ENCODE data around the gene ZFP2.
A peak's percentile ranks its signal among the peaks of the same experiment; 100 is the strongest.
"Not testable (repeated sequence)": the region's sequence is repeated elsewhere in the genome, so short reads cannot be mapped to it uniquely, and the experiment has no call there.

Gene ZFP2

DNA sequence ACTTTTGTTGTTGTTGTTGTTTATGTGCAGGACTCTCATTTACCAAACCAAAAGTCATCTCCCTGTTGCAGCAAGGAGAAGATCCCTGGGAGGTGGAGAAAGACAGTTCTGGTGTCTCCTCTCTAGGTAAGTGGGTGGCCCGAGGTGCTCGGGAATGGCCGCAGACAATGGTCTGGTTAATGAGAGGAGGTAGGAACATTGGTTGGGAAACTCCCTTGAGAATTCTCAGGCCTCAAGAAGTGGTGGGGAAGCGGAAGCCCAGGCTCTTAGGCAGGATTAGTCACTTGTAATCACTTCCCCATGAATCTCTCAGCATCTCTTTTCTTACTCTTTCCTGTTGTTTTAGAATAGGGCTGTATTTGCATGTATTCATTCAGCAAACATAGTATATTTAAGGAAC, 28.8 kb upstream of the ZFP2 start:
- Histone ChIP-seq H4K20me1 (peaks cover 0 to 8% (median 0%) of the 10 kb centered on the region in 11 experiments; a peak in 3 of 22 replicates), H3K4me3 (0 out of 20 replicates have a peak overlapping the region, but pooled peaks of 1 of the 10 experiments have one; percentile 16), H3K4me1 (peaks cover 0 to 25% (median 6%) of the 10 kb centered on the region in 10 experiments; a peak in 11 of 20 replicates), H3K4me2 (peak overlapping the region in 2 of 11 experiments; percentile 17 to 25; a peak in 1 of 22 replicates), H3K36me3 (peaks cover 94 to 100% (median 99%) of the 10 kb centered on the region in 11 experiments), H3K9ac (no peak overlapping the region), H3K27ac (0 out of 22 replicates have a peak overlapping the region, but pooled peaks of 1 of the 11 experiments have one; percentile 5), H3K9me3 (replicated peaks in 1 of 11) (peaks cover 66 to 100% (median 95%) of the 10 kb centered on the region in 11 experiments), H3K27me3 (no peaks in the 10 kb centered on the region)
- no peak for TF ChIP-seq Cebpa-rat (IDR thresholded peaks at IDR 0.05)

DNA sequence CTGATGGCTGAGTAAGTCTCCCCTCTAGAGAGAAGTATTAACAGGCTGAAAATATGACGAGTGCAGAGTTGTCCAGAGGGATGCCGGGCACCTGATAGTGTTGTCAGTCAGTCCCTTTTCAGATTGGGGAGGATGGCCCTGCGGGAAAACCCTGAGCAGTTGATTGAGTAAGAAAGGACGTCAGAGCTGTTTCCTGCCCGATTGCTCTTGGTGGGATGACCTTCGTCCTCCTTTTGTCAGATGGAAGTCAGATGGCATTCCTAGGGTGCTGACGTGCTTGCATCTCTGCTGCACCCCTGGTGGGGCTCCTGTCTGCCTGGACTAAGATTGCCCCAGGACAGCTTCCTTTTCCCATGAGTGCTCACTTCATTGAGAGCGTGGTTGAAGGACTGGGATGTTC, 26.1 kb upstream of the ZFP2 start:
- H3K36me3 ChIP-seq = peaks cover 94 to 100% (median 99%) of the 10 kb centered on the region in 11 experiments
- H3K4me3 ChIP-seq = 0 out of 20 replicates have a peak overlapping the region, but pooled peaks of 1 of the 10 experiments have one; percentile 2
- no peak overlapping the region for H3K9ac ChIP-seq
- no peak overlapping the region for H3K27ac ChIP-seq
- H3K9me3 ChIP-seq (replicated peaks in 1 of 11) = peaks cover 85 to 100% (median 98%) of the 10 kb centered on the region in 11 experiments
- no peaks in the 10 kb centered on the region; a peak in 1 of 22 replicates for H4K20me1 ChIP-seq
- H3K4me2 ChIP-seq = no peak overlapping the region
- H3K27me3 ChIP-seq = no peaks in the 10 kb centered on the region
- no peak for TF ChIP-seq Cebpa-rat (IDR thresholded peaks at IDR 0.05)
- H3K4me1 ChIP-seq = peaks cover 0 to 12% (median 2%) of the 10 kb centered on the region in 10 experiments; a peak in 5 of 20 replicates

DNA sequence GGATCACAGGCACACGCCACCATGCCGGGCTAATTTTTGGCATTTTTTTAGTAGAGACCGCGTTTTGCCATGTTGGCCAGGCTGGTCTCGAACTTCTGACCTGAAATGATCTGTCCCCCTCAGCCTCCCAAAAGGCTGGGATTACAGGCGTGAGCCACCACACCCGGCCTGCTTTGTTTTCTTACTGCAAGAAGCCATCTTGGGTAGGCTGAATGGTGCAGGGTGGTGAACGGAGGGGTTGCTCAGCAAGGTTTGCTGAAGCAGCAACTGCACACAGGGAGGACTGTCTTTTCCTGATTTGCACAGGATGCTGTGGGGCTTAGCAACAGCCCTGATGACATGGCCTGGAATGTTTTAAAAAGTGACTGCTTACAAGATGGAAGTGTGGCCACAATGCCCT, 25.3 kb upstream of the ZFP2 start:
- Histone ChIP-seq H4K20me1 (no peaks in the 10 kb centered on the region; a peak in 1 of 22 replicates), H3K27me3 (no peaks in the 10 kb centered on the region), H3K4me1 (peaks cover 0 to 12% (median 2%) of the 10 kb centered on the region in 10 experiments; a peak in 5 of 20 replicates), H3K27ac (no peak overlapping the region), H3K9ac (no peak overlapping the region), H3K36me3 (peaks cover 94 to 100% (median 99%) of the 10 kb centered on the region in 11 experiments), H3K4me3 (peak overlapping the region in 1 of 10 experiments; percentile 4; a peak in 2 of 20 replicates), H3K9me3 (replicated peaks in 1 of 11) (peaks cover 85 to 100% (median 98%) of the 10 kb centered on the region in 11 experiments), H3K4me2 (no peak overlapping the region)
- no peak for TF ChIP-seq Cebpa-rat (IDR thresholded peaks at IDR 0.05)

DNA sequence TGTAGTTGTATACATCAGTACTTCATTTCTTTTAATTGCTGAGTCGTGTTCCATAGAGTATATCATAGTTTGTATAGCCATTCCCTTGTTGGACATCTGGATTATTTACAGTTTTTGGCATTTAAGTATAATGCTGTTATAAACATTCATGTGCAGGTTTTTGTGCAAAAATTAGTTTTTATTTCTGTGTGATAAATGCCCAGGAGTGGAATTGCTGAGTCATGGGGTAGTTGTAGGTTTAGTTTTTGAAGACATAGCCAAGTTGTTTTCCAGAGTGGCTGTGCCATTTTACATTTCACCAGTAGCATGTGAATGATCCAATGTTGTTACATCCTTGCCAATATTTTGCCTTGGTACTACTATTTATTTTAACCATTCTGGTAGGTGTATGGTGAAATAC, 23.4 kb upstream of the ZFP2 start:
- no peak for TF ChIP-seq Cebpa-rat (IDR thresholded peaks at IDR 0.05)
- 0 out of 20 replicates have a peak, but pooled peaks cover 0 to 4% (median 0%) of the 10 kb centered on the region in 10 experiments for H3K4me1 ChIP-seq
- H3K27ac ChIP-seq = no peak overlapping the region; a peak in 1 of 22 replicates
- no peak overlapping the region for H3K9ac ChIP-seq
- H3K4me2 ChIP-seq = no peak overlapping the region
- H3K4me3 ChIP-seq = peak overlapping the region in 3 of 10 experiments; percentile 10 to 31 (median 24); a peak in 2 of 20 replicates
- peaks cover 94 to 100% (median 99%) of the 10 kb centered on the region in 11 experiments for H3K36me3 ChIP-seq
- H3K27me3 ChIP-seq = no peaks in the 10 kb centered on the region; a peak in 1 of 22 replicates
- H4K20me1 ChIP-seq = no peaks in the 10 kb centered on the region; a peak in 1 of 22 replicates
- peaks cover 85 to 100% (median 98%) of the 10 kb centered on the region in 11 experiments for H3K9me3 ChIP-seq (replicated peaks in 1 of 11)

DNA sequence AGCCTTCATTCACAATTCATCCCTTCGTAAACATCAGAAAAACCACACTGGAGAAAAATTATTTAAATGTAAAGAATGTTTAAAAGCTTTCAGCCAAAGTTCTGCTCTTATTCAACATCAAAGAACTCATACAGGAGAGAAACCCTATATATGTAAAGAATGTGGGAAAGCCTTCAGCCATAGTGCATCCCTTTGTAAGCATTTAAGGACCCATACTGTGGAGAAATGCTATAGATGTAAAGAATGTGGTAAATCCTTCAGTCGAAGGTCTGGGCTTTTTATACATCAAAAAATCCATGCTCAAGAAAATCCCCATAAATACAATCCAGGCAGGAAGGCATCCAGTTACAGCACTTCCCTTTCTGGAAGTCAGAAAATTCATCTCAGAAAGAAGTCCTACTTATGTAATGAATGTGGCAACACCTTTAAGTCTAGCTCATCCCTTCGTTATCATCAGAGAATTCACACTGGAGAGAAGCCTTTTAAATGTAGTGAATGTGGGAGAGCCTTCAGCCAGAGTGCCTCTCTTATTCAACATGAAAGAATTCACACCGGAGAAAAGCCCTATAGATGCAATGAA, 12.5 kb upstream of the ZFP2 start:
- H3K27me3 ChIP-seq, H3K4me1 ChIP-seq, H4K20me1 ChIP-seq, H3K9ac ChIP-seq, H3K4me2 ChIP-seq, H3K27ac ChIP-seq: not testable (repeated sequence)
- H3K4me3 ChIP-seq = peak overlapping the region in 9 of 10 experiments; percentile 8 to 53 (median 38); a peak in 15 of 20 replicates
- H3K36me3 ChIP-seq = peaks cover 100% of the 10 kb centered on the region in 11 experiments
- H3K9me3 ChIP-seq (replicated peaks in 1 of 11) = peaks cover 100% of the 10 kb centered on the region in 11 experiments

DNA sequence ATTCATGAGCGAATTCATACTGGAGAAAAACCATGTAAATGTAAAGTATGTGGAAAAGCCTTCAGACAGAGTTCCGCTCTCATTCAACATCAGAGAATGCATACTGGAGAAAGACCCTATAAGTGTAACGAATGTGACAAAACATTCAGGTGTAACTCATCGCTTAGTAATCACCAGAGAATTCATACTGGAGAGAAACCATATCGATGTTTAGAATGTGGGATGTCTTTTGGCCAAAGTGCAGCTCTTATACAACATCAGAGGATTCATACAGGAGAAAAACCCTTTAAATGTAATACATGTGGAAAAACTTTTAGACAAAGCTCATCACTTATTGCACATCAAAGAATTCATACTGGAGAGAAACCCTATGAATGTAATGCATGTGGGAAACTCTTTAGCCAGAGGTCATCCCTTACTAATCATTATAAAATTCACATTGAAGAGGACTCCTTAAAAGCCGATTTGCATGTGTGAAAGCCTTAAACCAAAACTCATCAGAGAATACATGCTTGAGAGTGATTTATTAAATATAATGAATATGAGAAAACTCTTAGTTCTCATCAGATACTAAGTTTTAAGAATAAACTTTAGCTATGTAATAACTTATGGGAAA, 11.8 kb upstream of the ZFP2 start:
- H3K4me1 ChIP-seq = no peaks in the 10 kb centered on the region
- peaks cover 100% of the 10 kb centered on the region in 11 experiments for H3K36me3 ChIP-seq
- no peak for TF ChIP-seq Cebpa-rat (IDR thresholded peaks at IDR 0.05)
- H3K9ac ChIP-seq = no peak overlapping the region
- no peaks in the 10 kb centered on the region for H3K27me3 ChIP-seq
- no peak overlapping the region for H3K27ac ChIP-seq
- peaks cover 100% of the 10 kb centered on the region in 11 experiments for H3K9me3 ChIP-seq (replicated peaks in 1 of 11)
- no peaks in the 10 kb centered on the region for H4K20me1 ChIP-seq
- H3K4me2 ChIP-seq = no peak overlapping the region
- H3K4me3 ChIP-seq = peak overlapping the region in 7 of 10 experiments; percentile 12 to 53 (median 30); a peak in 7 of 20 replicates

DNA sequence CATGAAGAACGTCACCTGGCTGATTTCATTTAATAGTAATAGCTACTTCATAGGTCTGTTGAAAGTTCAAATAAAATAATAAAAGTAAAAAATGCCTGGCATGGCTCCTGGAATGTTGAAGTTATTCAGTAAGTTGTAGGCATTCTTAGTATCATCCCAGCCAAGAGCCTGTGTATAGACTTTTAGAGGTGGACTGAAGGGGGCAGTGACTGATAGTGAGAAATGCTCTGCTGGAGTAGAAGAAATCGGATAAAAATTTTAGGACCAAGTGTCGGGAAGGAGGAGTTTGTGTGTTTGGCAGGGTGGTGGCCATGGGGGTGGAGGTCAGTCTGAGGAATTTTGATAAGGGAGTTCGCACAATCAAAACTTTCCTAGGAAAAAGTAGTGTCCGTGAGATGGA, 3.6 kb downstream of the ZFP2 start:
- Histone ChIP-seq H3K9me3 (replicated peaks in 1 of 11) (peaks cover 95 to 98% (median 96%) of the 10 kb centered on the region in 11 experiments), H3K4me3 (no peak overlapping the region), H3K4me1 (peaks cover 0 to 10% (median 2%) of the 10 kb centered on the region in 10 experiments; a peak in 5 of 20 replicates), H3K9ac (no peak overlapping the region), H3K36me3 (peaks cover 8 to 79% (median 59%) of the 10 kb centered on the region in 11 experiments), H3K27ac (no peak overlapping the region), H3K4me2 (no peak overlapping the region), H3K27me3 (peaks cover 11 to 30% (median 24%) of the 10 kb centered on the region in 11 experiments), H4K20me1 (no peaks in the 10 kb centered on the region)
- TF ChIP-seq Cebpa-rat (IDR thresholded peaks at IDR 0.05) = no peak

DNA sequence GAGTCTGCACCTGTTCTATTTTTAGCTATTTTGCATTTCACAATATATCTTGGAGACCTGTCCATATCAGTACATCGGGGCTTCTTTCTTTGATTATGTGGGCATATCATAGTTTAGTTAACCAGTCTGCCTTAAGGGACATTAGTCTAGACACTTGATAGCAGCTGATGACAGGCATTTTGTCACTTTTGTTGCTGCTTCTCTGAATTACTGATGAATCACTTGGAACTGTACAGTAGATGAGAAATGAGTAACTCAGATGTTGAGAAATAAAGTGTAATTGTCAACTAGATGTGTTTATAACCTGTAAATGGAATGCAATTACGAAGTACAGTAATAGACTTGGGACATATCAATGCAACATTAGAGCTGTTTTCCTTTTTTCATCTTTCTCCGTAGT, 7.1 kb downstream of the ZFP2 start:
- H3K27ac ChIP-seq = no peak overlapping the region
- H3K27me3 ChIP-seq = no peaks in the 10 kb centered on the region
- H3K4me2 ChIP-seq = no peak overlapping the region
- peaks cover 94 to 98% (median 96%) of the 10 kb centered on the region in 11 experiments for H3K9me3 ChIP-seq (replicated peaks in 1 of 11)
- H3K4me1 ChIP-seq = peaks cover 0 to 8% (median 2%) of the 10 kb centered on the region in 10 experiments; a peak in 5 of 20 replicates
- no peaks in the 10 kb centered on the region for H4K20me1 ChIP-seq
- no peak for TF ChIP-seq Cebpa-rat (IDR thresholded peaks at IDR 0.05)
- no peak overlapping the region for H3K9ac ChIP-seq
- H3K4me3 ChIP-seq = no peak overlapping the region
- peaks cover 17 to 74% (median 55%) of the 10 kb centered on the region in 11 experiments for H3K36me3 ChIP-seq

Data from BLaER1 treated with 17β-estradiol and CSF1 and Interleukin-3, amounts not matched to agents 10 nM and 100 nM (cell line).